Measurements from ENCODE around the gene CYP2A13.

- TF ChIP-seq NFE2L1 (CRISPR knock-in tag; IDR thresholded peaks at IDR 0.05) (no peak), CREB1 (CRISPR knock-in tag; IDR thresholded peaks at IDR 0.05) (no peak)
Observed at GRCh38 chr19:41111296-41111695, 23.0 kb downstream of the CYP2A13 start.

All from WTC11 (cell line).